ENCODE data around the gene USP17L25. TPM values are rescaled to one million over a fixed set of nuclear protein-coding genes. Genes with fewer than 3 reads are reported as not detected.
"Not testable (repeated sequence)": the region's sequence is repeated elsewhere in the genome, so short reads cannot be mapped to it uniquely, and the experiment has no call there.

Gene USP17L25
- total and polyA plus RNA-seq, 2 of the 13 experiments (the other 11 are each of a cell fraction or from before 2014, with no cell fraction given) = not detected

- intact Hi-C loops (cut with micrococcal nuclease; ENCODE audit: unreplicated experiment); H4K20me1 ChIP-seq (ENCODE audit: insufficient read depth, low read length); H3K9me3 ChIP-seq (ENCODE audit: low read length); H3K36me3 ChIP-seq (replicated peaks in 1 of 2; ENCODE audit: control insufficient read depth in 1 of 2, insufficient read depth in 2 of 2, low read length in 2 of 2); ATAC-seq; POLR2A ChIA-PET; H3K79me2 ChIP-seq (ENCODE audit: insufficient read depth, low read length); H3K4me1 ChIP-seq (ENCODE audit: insufficient read depth, low read length); CTCF ChIA-PET (ENCODE audit: low intra/inter-chr PET ratio, low total read pairs); FAIRE-seq; H3K4me3 ChIP-seq (replicated peaks in 1 of 3; ENCODE audit: insufficient read depth in 1 of 3, low read depth in 2 of 3, low read length in 3 of 3); in situ Hi-C loops (cut with HindIII; ENCODE audit: extremely low pct_ligation_motif_present, low pct_unique_long_range_greater_than_20kb); H3K9ac ChIP-seq (ENCODE audit: insufficient read depth, low read depth, low read length); H3K4me2 ChIP-seq (ENCODE audit: low read depth, low read length); H3K27ac ChIP-seq (ENCODE audit: extremely low read length, insufficient read depth, low read length); BruUV-seq (replicated peaks); H3K27me3 ChIP-seq (ENCODE audit: control insufficient read depth in 1 of 2, insufficient read depth in 2 of 2, low read length in 2 of 2); H2AFZ ChIP-seq (ENCODE audit: low read length); DNase-seq (ENCODE audit: low spot score): not testable (repeated sequence)
- 47% methylated on average over 16 of the region's 18 CpGs for WGBS (ENCODE audit: low lambda C conversion rate)
- TF ChIP-seq RXRA (CRISPR knock-in tag; IDR thresholded peaks at IDR 0.05) = 0 out of 2 replicates have a peak, but pooled peaks have one; percentile 28
- peak; percentile 33; the same call in 1 of the 2 replicates for TF ChIP-seq ZNF768 (CRISPR knock-in tag; IDR thresholded peaks at IDR 0.05)
- TF ChIP-seq NR3C1 (CRISPR knock-in tag; IDR thresholded peaks at IDR 0.05) = 0 out of 2 replicates have a peak, but pooled peaks have one; percentile 76
Observed at GRCh38 chr4:9350866-9351265, 21.2 kb downstream of the USP17L25 start.

GRCh38 chr4:9353338-9353737 is 23.6 kb downstream of the USP17L25 start, which contains the start of gene USP17L29:
Gene USP17L29 (plus strand): TSS chr4:9353638. CDS start chr4:9353638, 0 bp downstream.
- H3K36me3 ChIP-seq (replicated peaks in 1 of 2; ENCODE audit: control insufficient read depth in 1 of 2, insufficient read depth in 2 of 2, low read length in 2 of 2); H3K9ac ChIP-seq (ENCODE audit: insufficient read depth, low read depth, low read length); in situ Hi-C loops (cut with HindIII; ENCODE audit: extremely low pct_ligation_motif_present, low pct_unique_long_range_greater_than_20kb); H3K4me2 ChIP-seq (ENCODE audit: low read depth, low read length); DNase-seq (ENCODE audit: low spot score); H3K9me3 ChIP-seq (ENCODE audit: low read length); POLR2A ChIA-PET; H3K27ac ChIP-seq (ENCODE audit: extremely low read length, insufficient read depth, low read length); H3K79me2 ChIP-seq (ENCODE audit: insufficient read depth, low read length); H3K27me3 ChIP-seq (ENCODE audit: control insufficient read depth in 1 of 2, insufficient read depth in 2 of 2, low read length in 2 of 2); BruUV-seq (replicated peaks); H2AFZ ChIP-seq (ENCODE audit: low read length); H3K4me1 ChIP-seq (ENCODE audit: insufficient read depth, low read length); H4K20me1 ChIP-seq (ENCODE audit: insufficient read depth, low read length); FAIRE-seq; H3K4me3 ChIP-seq (replicated peaks in 1 of 3; ENCODE audit: insufficient read depth in 1 of 3, low read depth in 2 of 3, low read length in 3 of 3); CTCF ChIA-PET (ENCODE audit: low intra/inter-chr PET ratio, low total read pairs); intact Hi-C loops (cut with micrococcal nuclease; ENCODE audit: unreplicated experiment); ATAC-seq: not testable (repeated sequence)
- no CpG with 5 or more reads among the region's 15 CpGs for WGBS (ENCODE audit: low lambda C conversion rate)

GRCh38 chr4:9362829-9363228 is 33.1 kb downstream of the USP17L25 start, which contains the start of gene USP17L30:
Gene USP17L30 (plus strand): TSS chr4:9363129. CDS start chr4:9363129, 0 bp downstream.
- BruUV-seq (replicated peaks); H3K4me3 ChIP-seq (replicated peaks in 1 of 3; ENCODE audit: insufficient read depth in 1 of 3, low read depth in 2 of 3, low read length in 3 of 3); CTCF ChIA-PET (ENCODE audit: low intra/inter-chr PET ratio, low total read pairs); in situ Hi-C loops (cut with HindIII; ENCODE audit: extremely low pct_ligation_motif_present, low pct_unique_long_range_greater_than_20kb); H3K4me2 ChIP-seq (ENCODE audit: low read depth, low read length); H3K79me2 ChIP-seq (ENCODE audit: insufficient read depth, low read length); DNase-seq (ENCODE audit: low spot score); H3K36me3 ChIP-seq (replicated peaks in 1 of 2; ENCODE audit: control insufficient read depth in 1 of 2, insufficient read depth in 2 of 2, low read length in 2 of 2); H2AFZ ChIP-seq (ENCODE audit: low read length); ATAC-seq; intact Hi-C loops (cut with micrococcal nuclease; ENCODE audit: unreplicated experiment); H3K9me3 ChIP-seq (ENCODE audit: low read length); H4K20me1 ChIP-seq (ENCODE audit: insufficient read depth, low read length); H3K27me3 ChIP-seq (ENCODE audit: control insufficient read depth in 1 of 2, insufficient read depth in 2 of 2, low read length in 2 of 2); H3K27ac ChIP-seq (ENCODE audit: extremely low read length, insufficient read depth, low read length); FAIRE-seq; H3K9ac ChIP-seq (ENCODE audit: insufficient read depth, low read depth, low read length); POLR2A ChIA-PET; H3K4me1 ChIP-seq (ENCODE audit: insufficient read depth, low read length): not testable (repeated sequence)
- WGBS (ENCODE audit: low lambda C conversion rate) = no CpG with 5 or more reads among the region's 15 CpGs

GRCh38 chr4:9379881-9380280 is 50.2 kb downstream of the USP17L25 start:
- H3K27ac ChIP-seq (ENCODE audit: extremely low read length, insufficient read depth, low read length); H3K36me3 ChIP-seq (replicated peaks in 1 of 2; ENCODE audit: control insufficient read depth in 1 of 2, insufficient read depth in 2 of 2, low read length in 2 of 2); H3K4me3 ChIP-seq (replicated peaks in 1 of 3; ENCODE audit: insufficient read depth in 1 of 3, low read depth in 2 of 3, low read length in 3 of 3); POLR2A ChIA-PET; in situ Hi-C loops (cut with HindIII; ENCODE audit: extremely low pct_ligation_motif_present, low pct_unique_long_range_greater_than_20kb); H3K4me2 ChIP-seq (ENCODE audit: low read depth, low read length); H2AFZ ChIP-seq (ENCODE audit: low read length); H3K4me1 ChIP-seq (ENCODE audit: insufficient read depth, low read length); ATAC-seq; DNase-seq (ENCODE audit: low spot score); H3K79me2 ChIP-seq (ENCODE audit: insufficient read depth, low read length); H4K20me1 ChIP-seq (ENCODE audit: insufficient read depth, low read length); CTCF ChIA-PET (ENCODE audit: low intra/inter-chr PET ratio, low total read pairs); H3K9me3 ChIP-seq (ENCODE audit: low read length); BruUV-seq (replicated peaks); H3K27me3 ChIP-seq (ENCODE audit: control insufficient read depth in 1 of 2, insufficient read depth in 2 of 2, low read length in 2 of 2); FAIRE-seq; H3K9ac ChIP-seq (ENCODE audit: insufficient read depth, low read depth, low read length); intact Hi-C loops (cut with micrococcal nuclease; ENCODE audit: unreplicated experiment): not testable (repeated sequence)
- 11% methylated on average over 1 of the region's 1 CpG for WGBS (ENCODE audit: low lambda C conversion rate)
